ENCODE data around the gene ASTE1.

The ASTE1 gene

DNA sequence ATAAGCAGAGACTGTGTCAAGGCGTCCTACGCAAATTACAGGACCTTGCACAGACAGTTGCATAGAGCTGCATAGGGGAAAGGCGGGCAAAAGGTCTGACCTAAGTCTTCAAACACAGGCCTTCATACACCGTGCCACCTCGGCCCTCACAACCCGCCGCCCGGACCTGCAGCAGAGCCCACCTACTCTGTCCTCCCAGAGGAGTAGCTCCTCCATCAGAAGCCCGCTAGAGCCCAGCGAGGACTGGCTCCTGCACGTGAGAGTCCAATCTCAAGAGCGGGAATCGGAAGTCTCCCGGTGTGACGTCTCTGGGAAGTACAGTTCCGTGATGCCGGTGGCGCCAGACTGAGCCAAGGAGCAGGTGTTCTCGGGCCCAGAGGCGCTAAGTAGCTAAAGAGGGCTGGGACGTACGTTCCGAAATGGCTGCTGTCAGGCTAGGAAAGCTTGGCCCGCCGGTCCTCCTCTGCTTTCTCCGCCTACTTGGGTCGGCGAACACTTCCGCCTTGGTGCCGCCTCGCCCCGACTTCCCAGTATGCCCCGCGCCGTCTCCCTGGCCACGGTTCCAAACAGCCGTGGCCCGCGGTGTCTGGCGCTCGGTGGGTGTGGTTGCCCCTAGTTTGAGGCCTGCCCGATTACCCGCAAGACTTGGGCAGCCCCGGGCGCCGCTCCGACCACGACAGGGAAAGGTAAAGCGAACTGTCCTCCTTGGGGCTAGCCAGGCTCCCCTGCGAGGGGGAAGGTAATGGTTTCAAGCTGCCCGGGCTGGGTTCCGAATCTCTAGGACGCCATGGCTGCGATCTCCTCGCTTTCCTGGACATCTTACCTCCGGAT is at the start of gene ASTE1, which contains the start of gene NEK11:
Gene ASTE1, minus strand, starts transcription at position 505 of the 831 bp plus-strand sequence. CDS start 1,519 bp downstream, outside the sequence.
Gene NEK11, plus strand, starts transcription at position 557 of the 831 bp plus-strand sequence. CDS start 2,832 bp downstream, outside the sequence.
- TF ChIP-seq, protein P1, sequence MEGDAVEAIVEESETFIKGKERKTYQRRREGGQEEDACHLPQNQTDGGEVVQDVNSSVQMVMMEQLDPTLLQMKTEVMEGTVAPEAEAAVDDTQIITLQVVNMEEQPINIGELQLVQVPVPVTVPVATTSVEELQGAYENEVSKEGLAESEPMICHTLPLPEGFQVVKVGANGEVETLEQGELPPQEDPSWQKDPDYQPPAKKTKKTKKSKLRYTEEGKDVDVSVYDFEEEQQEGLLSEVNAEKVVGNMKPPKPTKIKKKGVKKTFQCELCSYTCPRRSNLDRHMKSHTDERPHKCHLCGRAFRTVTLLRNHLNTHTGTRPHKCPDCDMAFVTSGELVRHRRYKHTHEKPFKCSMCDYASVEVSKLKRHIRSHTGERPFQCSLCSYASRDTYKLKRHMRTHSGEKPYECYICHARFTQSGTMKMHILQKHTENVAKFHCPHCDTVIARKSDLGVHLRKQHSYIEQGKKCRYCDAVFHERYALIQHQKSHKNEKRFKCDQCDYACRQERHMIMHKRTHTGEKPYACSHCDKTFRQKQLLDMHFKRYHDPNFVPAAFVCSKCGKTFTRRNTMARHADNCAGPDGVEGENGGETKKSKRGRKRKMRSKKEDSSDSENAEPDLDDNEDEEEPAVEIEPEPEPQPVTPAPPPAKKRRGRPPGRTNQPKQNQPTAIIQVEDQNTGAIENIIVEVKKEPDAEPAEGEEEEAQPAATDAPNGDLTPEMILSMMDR (IDR thresholded peaks at IDR 0.05) = no peak
- DNase-seq = peak; percentile 92
- Histone ChIP-seq H3K27ac (peak within 1 kb of the TSS; percentile 72 to 87), H3K27me3 (no peaks in the 10 kb centered on the region), H3K4me1 (peaks cover 0 to 52% (median 23%) of the 10 kb centered on the region in 4 donors), H3K4me3 (peak within 1 kb of the TSS; percentile 57 to 77), H3K9me3 (no peaks in the 10 kb centered on the region), H3K36me3 (peaks cover 0 to 8% (median 6%) of the 10 kb centered on the region in 3 donors)
- intact Hi-C loops (cut with DNase I; ENCODE audit: low total_unique reads) = no loop called here

GRCh38 chr3:131075632-131076328 is 49.2 kb upstream of the ASTE1 start:
- intact Hi-C loops (cut with DNase I; ENCODE audit: low total_unique reads) = no loop called here
- no peak overlapping the region for H3K27ac ChIP-seq

DNA sequence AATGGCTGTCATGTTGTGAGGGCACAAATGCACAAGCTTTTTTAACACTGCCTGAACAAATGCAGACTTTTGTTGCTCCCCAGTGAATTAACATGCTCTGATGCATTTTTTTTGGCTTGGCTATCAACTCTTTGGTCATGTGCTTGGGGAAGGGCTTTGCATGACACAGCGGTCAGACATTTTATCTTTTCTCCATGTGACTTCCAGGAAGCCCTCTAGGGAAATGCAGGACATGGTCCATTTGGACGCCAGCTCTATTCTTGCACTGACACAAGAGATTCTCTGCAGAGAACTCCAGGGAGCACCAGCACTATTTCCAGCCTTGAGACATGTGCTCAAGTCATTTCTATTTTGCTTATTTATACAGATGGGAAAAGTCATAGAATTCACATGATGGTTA is 46.2 kb upstream of the ASTE1 start:
- Histone ChIP-seq H3K4me3 (no peak overlapping the region), H3K27ac (no peak overlapping the region), H3K36me3 (no peaks in the 10 kb centered on the region), H3K9me3 (no peaks in the 10 kb centered on the region), H3K27me3 (no peaks in the 10 kb centered on the region), H3K4me1 (peaks cover 0 to 12% (median 0%) of the 10 kb centered on the region in 4 donors)
- TF ChIP-seq, protein P1 (IDR thresholded peaks at IDR 0.05) = no peak
- DNase-seq = peak in 1 of 2 donors; percentile 22
- intact Hi-C loops (cut with DNase I; ENCODE audit: low total_unique reads) = no loop called here

More at GRCh38 chr3:131075632-131076328, 49.2 kb upstream of the ASTE1 start:
- no peak for DNase-seq
- H3K4me3 ChIP-seq = no peak overlapping the region
- peaks cover 0 to 12% (median 0%) of the 10 kb centered on the region in 4 donors for H3K4me1 ChIP-seq
- TF ChIP-seq, protein P1 (IDR thresholded peaks at IDR 0.05) = no peak
- H3K36me3 ChIP-seq = no peaks in the 10 kb centered on the region
- no peaks in the 10 kb centered on the region for H3K9me3 ChIP-seq
- H3K27me3 ChIP-seq = no peaks in the 10 kb centered on the region

DNA sequence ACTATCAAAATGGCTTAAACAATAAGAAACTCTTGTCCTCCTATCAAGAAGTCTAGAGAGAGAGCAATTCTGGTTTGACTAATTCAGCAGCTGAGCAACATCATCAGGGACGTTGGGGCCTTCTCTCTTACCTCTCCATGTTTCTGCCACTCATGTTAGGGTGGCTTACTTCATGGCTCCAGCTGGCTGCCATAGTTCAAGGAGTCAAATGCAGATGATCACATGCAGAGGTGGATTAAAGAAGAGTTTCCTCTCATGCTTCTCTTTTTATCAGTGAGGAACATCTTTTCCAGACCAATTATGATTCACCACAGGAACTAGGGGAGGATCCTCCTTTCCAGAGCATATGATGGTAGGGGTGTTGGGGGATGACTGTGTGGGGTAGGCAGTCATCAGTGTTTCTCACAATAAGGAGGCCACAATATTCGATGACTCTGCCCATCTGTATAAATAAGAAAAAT is 45.5 kb upstream of the ASTE1 start:
- DNase-seq = no peak
- TF ChIP-seq, protein P1 (IDR thresholded peaks at IDR 0.05) = no peak
- intact Hi-C loops (cut with DNase I; ENCODE audit: low total_unique reads) = no loop called here
- H3K27ac ChIP-seq = no peak overlapping the region
- peaks cover 0 to 12% (median 0%) of the 10 kb centered on the region in 4 donors for H3K4me1 ChIP-seq
- H3K27me3 ChIP-seq = no peaks in the 10 kb centered on the region
- H3K4me3 ChIP-seq = no peak overlapping the region
- no peaks in the 10 kb centered on the region for H3K9me3 ChIP-seq
- H3K36me3 ChIP-seq = no peaks in the 10 kb centered on the region

DNA sequence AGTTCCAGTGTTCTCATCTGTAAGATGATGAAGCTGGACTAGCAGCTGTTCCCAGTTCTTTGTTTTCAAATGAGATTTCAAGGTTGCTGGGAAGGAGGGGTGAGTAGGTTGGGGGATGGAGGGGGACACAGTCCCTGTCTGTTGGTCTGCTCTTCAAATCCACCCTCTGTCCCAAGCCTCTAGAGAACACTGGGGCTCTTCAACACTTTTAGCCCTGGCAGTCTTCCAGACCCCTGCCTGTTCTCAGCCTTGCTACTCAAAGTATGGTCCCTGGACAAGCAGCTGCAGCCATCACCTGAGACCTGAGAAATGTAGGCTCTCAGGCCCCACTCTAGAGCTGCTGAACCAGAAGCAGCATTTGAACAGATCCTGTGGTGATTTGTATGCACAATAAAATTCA is 41.4 kb upstream of the ASTE1 start:
- no peak overlapping the region for H3K4me3 ChIP-seq
- no peaks in the 10 kb centered on the region for H3K36me3 ChIP-seq
- H3K27ac ChIP-seq = no peak overlapping the region
- H3K9me3 ChIP-seq = no peaks in the 10 kb centered on the region
- TF ChIP-seq, protein P1 (IDR thresholded peaks at IDR 0.05) = no peak
- DNase-seq = no peak
- H3K4me1 ChIP-seq = peaks cover 0 to 8% (median 0%) of the 10 kb centered on the region in 4 donors
- intact Hi-C loops (cut with DNase I; ENCODE audit: low total_unique reads) = no loop called here
- no peaks in the 10 kb centered on the region for H3K27me3 ChIP-seq
